Measurements from ENCODE around the gene PPARG. TPM values are rescaled to one million over a fixed set of nuclear protein-coding genes. Genes with fewer than 3 reads are reported as not detected.

Gene PPARG
- total RNA-seq, 1 experiment from 2014 or later, result 71.6 TPM

- BruUV-seq (replicated peaks), result no TSS peak
Observed at GRCh38 chr3:12286927-12287726, 1.7 kb upstream of the PPARG start.

More at GRCh38 chr3:12286927-12287726, 1.7 kb upstream of the PPARG start:
- peak; percentile 33 for ATAC-seq
- H3K4me3 ChIP-seq (replicated peaks in 1 of 2; ENCODE audit: low read depth in 1 of 2, low read length in 2 of 2), result peak overlapping the region; percentile 40 to 57
- peak overlapping the region; percentile 56 for H2AFZ ChIP-seq (ENCODE audit: low read depth, low read length, poor library complexity, severe bottlenecking)
- intact Hi-C loops (cut with micrococcal nuclease), result loop anchor here (5.0 kb wide), 2 partner anchors 90 to 185 kb away; no protein-coding TSS in a partner anchor
- H3K79me2 ChIP-seq (ENCODE audit: insufficient read depth, low read length), result peaks cover 30% of the 10 kb centered on the region
- H3K27me3 ChIP-seq (ENCODE audit: insufficient read depth, low read length), result no peaks in the 10 kb centered on the region
- H3K9ac ChIP-seq (ENCODE audit: low read length), result peak overlapping the region; percentile 52
- H3K4me1 ChIP-seq (ENCODE audit: control insufficient read depth in 1 of 2, insufficient read depth in 2 of 2, low read length in 2 of 2), result peaks cover 10 to 21% of the 10 kb centered on the region in 2 experiments; a peak in 3 of 4 replicates
- ChIA-PET CTCF (interaction anchor here (2.0 kb wide), 1 partner anchor 193 kb away, joined by 5 read pairs; no protein-coding TSS in a partner anchor), RAD21 (ENCODE audit: low non-redundant PET in 1 of 2, low total read pairs in 2 of 2, uncharacterized antibody in 2 of 2, unreplicated experiment in 2 of 2) (no interaction called here), POLR2A (interaction anchor here (0.6 kb wide), 1 partner anchor 11 kb away, joined by 3 read pairs; no protein-coding TSS in a partner anchor)
- H3K27ac ChIP-seq (ENCODE audit: low read depth, low read length), result peak overlapping the region; percentile 44
- H3K4me2 ChIP-seq (ENCODE audit: low read length), result peak overlapping the region; percentile 75
- H3K9me2 ChIP-seq (ENCODE audit: insufficient read depth), result no peaks in the 10 kb centered on the region
- no peaks in the 10 kb centered on the region for H4K20me1 ChIP-seq (ENCODE audit: insufficient read depth)
- DNase-seq (ENCODE audit: low read depth, low spot score), result no peak
- no peaks in the 10 kb centered on the region; a peak in 1 of 4 replicates for H3K9me3 ChIP-seq (ENCODE audit: control insufficient read depth in 1 of 2, insufficient read depth in 1 of 2, low read depth in 1 of 2, low read length in 2 of 2)
- no peaks in the 10 kb centered on the region for H3K36me3 ChIP-seq (ENCODE audit: control insufficient read depth in 1 of 2, insufficient read depth in 2 of 2, low read length in 2 of 2)
- TF ChIP-seq SP1 (IDR thresholded peaks at IDR 0.05; ENCODE audit: low read depth) (no peak), ATF3 (IDR thresholded peaks at IDR 0.05) (no peak), SIN3A (IDR thresholded peaks at IDR 0.05; ENCODE audit: low read depth) (no peak), JUND (IDR thresholded peaks at IDR 0.05) (no peak), ZNF274 (IDR thresholded peaks at IDR 0.05; ENCODE audit: low read depth, low read length) (no peak), EZH2 (IDR thresholded peaks at IDR 0.05) (no peak), EGR1 (IDR thresholded peaks at IDR 0.05; ENCODE audit: low read depth) (peak; percentile 53), TCF7L2 (IDR thresholded peaks at IDR 0.05; ENCODE audit: borderline replicate concordance, extremely low read depth, insufficient read depth, insufficient read length) (no peak), POLR2AphosphoS5 (IDR thresholded peaks at IDR 0.05; ENCODE audit: low read depth, low read length) (peak; percentile 46), EZH2phosphoT487 (IDR thresholded peaks at IDR 0.05; ENCODE audit: borderline replicate concordance) (no peak), MAX (IDR thresholded peaks at IDR 0.05) (peak; percentile 21; the same call in 1 of the 2 replicates), CBX3 (IDR thresholded peaks at IDR 0.05; ENCODE audit: low read depth) (0 out of 2 replicates have a peak, but pooled peaks have one; percentile 15), SRF (IDR thresholded peaks at IDR 0.05; ENCODE audit: low read depth) (no peak), POLR2A (IDR thresholded peaks at IDR 0.05; ENCODE audit: borderline replicate concordance, extremely low read depth, insufficient read depth, insufficient read length) (no peak), RAD21 (IDR thresholded peaks at IDR 0.05; ENCODE audit: low read depth) (no peak), FOSL1 (IDR thresholded peaks at IDR 0.05; ENCODE audit: low read depth) (no peak), ZBTB33 (IDR thresholded peaks at IDR 0.05; ENCODE audit: extremely low read depth, insufficient replicate concordance, low read length) (no peak), CTCF (IDR thresholded peaks at IDR 0.05 in 2 of 3, conservative IDR thresholded peaks at IDR 0.05 in 1 of 3; ENCODE audit: borderline replicate concordance in 1 of 3, insufficient read depth in 1 of 3, low read depth in 2 of 3, low read length in 2 of 3) (peak in 1 of 3 experiments; percentile 14; a peak in 1 of 6 replicates)
